RCC 7860 (cell line): ENCODE measurements around the gene PANK4.

ENCODE experiments used
- DNase-seq: peaks from one replicate; pipeline ENCODE4 v3.0.0-alpha.2; 2015; ENCODE audit warnings: low spot score
- FAIRE-seq: peaks from 2 replicates; lab custom pipeline; 2012; peaks lifted over from hg19 to GRCh38; lab: Jason Lieb, UNC

PANK4 gene

DNA sequence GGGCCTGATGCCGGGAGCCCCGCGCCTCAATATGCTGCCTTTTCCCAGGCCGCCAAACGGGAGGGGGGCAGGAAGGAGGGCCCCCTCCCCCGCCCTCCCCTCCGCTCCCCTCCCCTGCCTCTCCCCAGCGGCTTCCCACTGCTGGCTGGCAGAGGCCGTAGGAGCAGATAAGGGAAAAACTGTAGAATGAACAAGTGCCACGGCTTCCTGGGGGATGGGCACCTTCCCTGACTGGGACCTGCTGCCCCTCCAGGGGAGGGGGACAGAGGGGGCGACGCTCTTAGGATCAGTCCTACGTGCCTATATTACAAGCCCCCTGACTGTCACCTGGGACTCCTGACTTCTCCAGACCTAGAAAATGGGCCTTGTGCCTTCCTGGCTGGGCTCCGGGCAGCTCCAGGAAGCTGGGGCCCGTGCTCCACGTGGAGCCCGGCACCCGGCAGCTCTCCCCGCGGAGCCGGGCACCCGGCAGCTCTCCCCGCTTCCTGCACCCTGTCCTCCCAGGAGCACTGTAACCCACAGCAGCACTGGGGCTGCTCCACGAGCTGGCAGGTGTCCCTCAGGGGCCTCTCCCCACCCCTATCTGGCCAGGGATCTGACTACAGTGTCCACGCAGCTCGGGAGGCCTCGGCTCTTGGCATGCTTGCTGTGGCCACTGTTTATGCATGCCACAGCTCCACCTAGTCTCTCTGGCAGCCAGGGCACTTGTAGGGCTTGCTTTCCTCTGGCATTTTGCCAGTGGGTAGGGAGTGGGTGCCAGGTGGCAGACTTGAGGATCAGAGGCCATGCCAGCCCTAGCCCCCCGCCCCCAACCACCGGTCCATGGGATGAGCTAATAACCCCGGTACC, 4.3 kb upstream of the PANK4 start:
- FAIRE-seq (no peak), DNase-seq (no peak)

DNA sequence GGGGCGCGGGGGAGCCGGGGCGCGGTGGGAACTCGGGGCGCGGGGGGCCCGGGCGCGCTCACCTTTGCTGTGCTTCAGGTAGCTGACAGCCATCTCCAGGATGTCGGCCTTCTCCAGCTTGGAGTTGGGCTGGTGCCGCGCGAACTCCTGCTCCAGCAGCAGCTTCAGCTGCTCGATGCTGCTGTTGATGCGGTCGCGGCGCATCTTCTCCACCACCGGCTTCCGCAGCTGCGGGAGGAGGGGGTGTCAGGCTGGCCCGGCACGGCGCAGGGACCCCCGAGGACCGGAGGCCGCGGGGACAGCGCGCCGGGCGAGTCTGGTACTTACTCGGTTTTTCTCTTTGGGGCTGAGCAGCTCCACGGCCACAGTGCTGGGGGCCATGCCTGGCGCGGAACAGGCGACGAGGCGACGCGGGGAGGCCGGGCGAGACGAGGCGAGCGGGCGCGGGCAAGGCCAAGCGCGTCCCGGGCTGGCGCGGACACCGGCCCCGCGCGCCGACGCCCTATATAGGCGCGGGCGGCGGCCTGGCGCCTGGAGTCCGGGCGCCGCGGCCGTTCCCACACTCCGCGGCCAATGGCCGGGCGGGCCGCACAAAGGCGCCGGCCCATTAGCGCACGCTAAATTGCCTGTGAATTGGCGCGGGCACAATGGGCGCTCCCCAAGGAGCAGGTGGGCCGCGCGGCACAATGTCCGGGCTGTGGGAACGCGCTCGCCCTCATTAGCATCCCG, 3.6 kb upstream of the PANK4 start, which contains the start of gene HES5:
TSS of gene HES5 (minus strand) at position 480 of the 729 bp plus-strand sequence. CDS start at position 381, 99 bp downstream.
- no peak for DNase-seq
- FAIRE-seq, result no peak

DNA sequence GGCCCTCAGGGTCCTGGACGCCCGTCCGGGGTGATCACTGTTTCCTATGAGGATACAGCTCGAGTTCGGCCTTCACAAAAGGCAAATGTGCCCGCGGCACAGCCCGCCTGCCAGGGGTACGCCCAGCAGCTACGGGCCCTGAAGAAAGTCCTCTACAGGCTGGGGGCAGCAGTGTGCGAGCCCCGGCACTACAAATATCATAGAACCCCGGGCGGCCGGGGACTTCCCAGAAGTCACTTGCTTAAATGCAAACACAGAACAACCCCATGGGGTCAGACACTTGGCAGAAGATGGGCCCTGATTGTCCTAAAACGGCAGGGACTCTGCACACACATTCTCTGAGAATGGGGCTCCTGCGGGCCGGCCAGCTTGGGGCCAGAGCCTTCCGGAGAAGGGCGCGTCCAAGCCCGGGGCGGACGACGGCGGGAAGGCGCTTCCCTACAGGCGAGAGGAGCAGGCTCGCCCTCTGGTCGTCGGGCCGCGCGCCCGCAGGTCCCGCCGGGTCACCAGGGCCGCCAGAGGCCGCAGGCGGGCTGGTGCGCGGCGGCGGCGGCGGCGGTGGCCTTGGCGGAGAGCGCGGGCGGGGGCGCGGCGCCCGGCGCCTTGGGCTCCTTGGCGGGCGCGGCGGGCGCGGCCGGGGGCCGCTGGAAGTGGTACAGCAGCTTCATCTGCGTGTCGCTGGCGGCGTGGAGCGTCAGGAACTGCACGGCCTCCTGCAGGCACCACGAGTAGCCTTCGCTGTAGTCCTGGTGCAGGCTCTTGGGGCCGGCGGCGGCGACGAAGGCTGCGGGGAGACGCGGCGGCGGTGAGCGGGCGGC, 2.8 kb upstream of the PANK4 start:
- DNase-seq, result no peak
- no peak for FAIRE-seq

DNA sequence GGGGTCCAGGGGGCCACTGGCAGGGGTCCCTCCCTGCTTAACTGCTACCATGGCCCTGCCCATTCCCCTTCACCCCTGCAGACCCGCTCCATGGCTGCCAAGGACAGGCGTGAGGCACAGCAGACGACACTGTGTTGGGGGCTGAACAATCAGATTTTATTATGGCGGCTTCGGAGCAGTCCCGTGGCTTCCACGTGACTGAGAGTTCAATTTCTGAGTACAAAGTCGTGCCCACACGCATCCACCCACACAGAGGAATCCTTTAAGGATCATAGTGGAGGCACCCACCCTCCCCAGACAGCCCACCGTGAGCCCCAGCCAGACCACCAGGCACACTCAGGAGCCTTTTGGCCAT, 2.2 kb upstream of the PANK4 start:
- FAIRE-seq, result no peak
- DNase-seq, result no peak

DNA sequence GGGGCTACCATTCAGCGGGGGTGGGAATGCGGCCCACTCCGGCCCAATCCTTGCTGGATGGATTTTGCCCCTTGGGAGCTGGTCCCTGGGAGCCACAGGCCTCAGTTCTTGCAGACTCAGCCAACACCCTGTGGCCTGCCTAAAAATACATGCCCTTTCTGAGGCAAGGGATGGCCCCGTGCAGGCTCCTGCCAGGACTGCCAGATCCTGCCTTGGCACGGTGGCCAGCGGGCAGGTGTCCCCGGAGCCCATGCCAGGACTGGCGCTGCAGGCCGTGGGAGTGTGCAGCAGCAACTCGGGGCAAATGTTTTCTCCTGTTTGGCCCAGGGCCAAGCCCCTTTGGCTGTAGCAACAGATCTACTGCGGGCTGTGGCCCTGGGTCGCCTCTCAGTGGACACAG, 1.6 kb upstream of the PANK4 start:
- FAIRE-seq, result no peak
- no peak for DNase-seq

DNA sequence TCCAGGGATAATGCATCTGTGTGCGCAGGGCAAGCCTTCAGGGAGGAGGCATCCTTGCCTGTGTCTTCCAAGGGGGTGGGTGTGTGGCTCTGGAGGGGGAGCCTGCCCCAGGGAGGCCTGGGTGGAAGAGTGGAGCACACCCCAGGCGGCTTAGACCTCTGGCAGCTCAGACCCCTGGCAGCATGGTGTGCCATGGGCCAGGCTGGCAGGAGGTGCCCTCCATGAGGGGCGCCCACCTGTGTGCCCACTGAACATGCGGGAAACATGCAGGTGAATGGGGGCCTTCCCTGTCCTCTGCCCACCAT, 1.1 kb upstream of the PANK4 start:
- DNase-seq (no peak), FAIRE-seq (no peak)

DNA sequence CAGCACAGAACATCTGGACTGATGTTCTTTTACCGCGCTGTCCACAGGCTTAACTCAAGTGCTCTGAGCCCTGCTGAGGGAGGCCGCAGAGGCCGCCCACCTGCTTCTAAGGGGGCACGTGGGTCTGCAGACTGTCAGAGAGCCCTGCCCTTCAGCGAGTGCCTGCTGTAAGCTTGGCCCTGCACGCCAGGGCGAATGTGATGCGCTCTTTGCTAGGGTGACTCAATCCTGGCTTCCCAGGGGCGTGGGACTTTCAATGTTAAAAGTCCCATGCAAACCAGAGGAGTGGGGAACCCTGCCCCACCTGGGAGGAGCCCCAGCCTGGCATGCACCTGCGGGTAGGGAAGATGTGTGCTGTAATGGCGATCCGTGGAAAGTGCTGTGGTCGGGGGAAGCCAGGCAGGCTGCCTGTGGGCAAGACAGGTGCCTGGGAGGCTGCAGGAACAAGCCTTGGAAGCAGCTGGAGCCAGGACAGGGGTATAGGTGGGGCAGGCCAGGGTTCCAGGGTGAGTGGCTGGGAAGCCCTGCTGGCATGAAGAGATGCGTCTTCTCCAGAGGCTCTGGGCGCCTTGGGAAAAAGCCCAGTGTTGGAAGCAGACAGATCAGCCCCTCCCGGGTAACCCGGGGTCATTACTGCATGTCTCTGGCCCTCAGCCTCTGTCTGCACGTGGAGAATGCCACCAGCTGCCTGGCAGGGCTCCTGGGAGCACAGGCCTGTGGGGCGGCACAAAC, 594 bp upstream of the PANK4 start:
- DNase-seq (peak; percentile 13), FAIRE-seq (no peak)

DNA sequence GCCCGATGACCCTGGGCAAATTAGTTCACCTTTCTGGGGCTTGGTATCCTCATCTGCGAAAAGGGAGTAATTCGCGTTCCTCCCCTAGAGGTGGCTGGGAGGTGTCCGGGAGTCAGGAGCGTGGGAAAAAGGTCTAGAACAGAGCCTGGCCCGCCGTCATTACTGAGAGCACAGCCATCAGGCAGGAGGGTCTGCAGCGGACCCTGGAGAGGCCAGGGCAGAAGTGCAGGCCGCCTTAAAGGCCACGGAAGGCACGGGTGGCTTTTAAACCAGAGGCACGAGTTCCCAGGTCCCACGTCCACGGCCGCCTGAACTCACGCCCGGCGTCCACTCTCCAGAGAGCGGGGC, 850 bp downstream of the PANK4 start:
- DNase-seq (no peak), FAIRE-seq (no peak)

DNA sequence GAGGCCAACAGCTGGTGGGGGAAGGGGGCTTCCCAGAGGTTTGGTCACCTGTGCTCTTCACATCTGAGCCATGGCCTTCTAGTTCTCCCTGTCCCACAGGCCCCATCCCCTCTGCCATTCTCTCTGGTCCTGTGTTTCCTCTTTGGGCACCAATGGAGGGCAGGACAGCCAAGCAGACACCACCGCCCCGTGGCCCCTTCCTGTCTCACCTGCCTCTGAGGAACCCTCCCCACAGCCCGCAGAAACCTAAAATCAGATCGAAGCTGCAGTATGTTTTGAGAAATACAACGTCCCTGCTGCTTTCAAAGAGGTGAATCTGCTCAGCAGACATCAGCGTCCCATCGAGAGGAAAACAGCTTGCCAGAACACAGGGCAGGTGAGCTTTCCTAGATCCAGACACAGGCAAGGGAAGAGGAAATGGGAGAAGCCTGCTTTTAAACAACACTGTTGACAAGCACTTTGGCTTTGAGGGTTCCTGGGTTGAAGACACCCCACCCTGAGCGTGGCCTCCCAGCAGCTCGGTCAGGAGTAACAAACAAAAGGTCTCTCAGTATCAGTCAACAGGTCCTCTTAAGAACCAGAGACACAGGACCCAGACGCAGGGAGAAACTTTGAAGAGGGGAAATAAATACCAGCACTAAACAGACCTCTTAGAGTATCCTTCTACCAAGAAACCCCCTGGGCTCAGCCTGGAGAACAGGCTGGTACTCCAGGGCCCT, 2.3 kb downstream of the PANK4 start:
- no peak for DNase-seq
- no peak for FAIRE-seq

DNA sequence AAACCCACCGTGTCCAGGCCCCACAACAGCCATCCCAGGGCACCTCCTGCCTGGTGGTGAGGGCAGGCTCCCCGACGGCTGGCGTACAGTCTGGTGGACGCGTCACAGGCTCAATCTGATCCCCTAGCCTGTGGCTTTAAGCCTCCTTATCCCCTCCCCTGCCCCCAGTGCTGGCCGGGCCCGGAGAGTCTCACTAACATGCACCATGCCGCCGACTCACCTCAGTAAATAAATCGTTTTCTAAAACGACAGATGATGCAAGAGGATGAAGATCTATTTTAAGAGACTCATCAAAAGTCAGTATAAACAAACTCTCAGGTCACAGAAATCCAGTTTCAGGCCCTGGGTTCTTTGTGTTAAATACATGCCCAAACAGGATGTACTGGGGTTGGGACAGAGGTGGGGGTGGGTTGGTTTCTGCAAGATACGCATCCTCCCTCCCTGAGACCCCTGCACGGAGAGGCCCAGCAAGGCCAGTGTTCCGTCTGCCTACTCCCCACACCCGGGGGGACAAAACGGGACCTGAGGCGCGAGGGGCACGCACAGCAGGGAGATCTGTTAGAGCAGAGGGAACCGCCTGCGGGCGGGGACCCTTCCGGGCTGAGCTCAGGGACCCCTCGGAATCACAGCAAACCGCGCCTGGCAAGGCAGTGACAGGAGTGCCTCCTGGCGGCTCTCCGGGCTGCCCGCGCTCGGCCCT, 3.1 kb downstream of the PANK4 start:
- DNase-seq (no peak), FAIRE-seq (no peak)

DNA sequence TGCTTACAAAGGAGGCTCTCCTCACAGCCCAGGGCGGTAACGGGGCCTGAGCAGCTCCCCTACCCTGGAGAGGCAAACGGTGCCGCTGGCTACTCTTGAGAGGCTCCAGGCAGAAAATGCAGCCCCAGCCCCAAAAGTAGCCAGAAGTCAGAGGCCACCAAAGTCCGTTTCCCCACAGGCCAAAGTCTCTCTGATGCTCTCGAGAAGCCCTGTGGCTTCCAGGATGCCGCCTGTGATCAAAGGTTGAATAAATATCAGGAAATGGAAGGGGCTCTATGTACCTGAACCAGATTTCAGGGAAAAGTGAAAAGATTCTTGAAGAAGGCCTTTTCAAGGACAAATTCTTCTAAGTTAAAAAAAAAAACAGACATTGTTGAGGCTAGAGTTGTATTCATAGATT, 4.2 kb downstream of the PANK4 start:
- FAIRE-seq (no peak), DNase-seq (no peak)

DNA sequence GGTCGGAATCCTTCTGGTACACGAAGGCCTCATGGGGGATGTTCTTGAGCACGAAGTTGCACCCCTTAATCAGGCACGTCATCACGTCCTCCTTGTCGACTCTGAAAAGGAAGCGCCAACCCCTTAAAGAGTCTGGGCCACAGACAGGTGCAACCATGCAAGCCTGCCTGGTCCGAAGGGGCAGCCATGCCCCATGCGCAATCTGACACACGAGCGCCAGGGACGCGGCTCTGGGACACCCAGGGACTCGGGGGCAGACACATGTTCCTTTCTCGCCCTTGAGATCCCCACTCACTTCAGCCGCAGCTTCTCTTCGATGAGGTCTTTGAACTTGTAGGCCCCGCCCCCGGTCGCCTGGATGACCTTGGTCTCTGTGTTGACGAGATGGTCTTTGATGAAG, 5.6 kb downstream of the PANK4 start:
- no peak for FAIRE-seq

DNA sequence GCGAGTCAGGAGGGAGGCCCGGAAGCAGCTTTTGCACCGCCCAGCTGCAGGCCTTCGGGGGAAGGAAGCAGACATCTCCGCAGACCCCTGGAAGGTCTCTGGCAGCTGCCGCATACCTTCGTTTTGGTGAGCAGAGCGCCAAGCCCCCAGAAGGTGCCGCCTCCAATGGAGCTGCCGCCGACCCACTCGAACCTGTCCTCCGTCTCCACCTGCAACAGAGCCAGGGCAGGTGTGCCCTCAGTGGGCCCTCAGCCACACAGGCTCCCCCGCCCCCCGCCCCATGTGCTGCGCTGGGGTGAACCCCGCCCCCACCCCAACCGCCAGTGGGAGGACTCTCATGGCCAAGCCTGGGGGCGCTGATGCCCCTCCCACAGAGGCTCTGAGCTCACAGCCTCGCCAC, 6.2 kb downstream of the PANK4 start:
- no peak for FAIRE-seq
- no peak for DNase-seq

More for the DNA sequence above, 5.6 kb downstream of the PANK4 start:
- no peak for DNase-seq

DNA sequence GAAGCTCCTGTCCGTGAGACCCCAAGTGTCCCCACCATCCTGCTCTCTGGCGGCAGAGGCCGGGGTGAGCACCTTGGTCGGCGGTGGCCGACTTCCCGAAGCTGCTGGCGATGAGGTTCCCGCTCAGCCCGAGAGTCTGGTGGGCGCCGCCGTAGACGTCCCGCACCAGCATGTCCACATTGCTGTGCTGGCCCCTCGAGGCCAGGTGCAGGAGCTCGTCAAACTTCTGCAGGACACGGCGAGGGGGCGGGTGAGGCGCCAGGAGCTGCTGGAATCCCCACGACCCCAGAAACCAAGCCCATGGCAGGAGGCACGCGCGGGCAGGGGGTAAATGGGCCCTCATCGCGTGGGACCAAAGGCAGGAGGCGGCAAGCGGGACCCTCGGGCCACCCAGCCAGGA, 6.7 kb downstream of the PANK4 start:
- no peak for FAIRE-seq
- no peak for DNase-seq

DNA sequence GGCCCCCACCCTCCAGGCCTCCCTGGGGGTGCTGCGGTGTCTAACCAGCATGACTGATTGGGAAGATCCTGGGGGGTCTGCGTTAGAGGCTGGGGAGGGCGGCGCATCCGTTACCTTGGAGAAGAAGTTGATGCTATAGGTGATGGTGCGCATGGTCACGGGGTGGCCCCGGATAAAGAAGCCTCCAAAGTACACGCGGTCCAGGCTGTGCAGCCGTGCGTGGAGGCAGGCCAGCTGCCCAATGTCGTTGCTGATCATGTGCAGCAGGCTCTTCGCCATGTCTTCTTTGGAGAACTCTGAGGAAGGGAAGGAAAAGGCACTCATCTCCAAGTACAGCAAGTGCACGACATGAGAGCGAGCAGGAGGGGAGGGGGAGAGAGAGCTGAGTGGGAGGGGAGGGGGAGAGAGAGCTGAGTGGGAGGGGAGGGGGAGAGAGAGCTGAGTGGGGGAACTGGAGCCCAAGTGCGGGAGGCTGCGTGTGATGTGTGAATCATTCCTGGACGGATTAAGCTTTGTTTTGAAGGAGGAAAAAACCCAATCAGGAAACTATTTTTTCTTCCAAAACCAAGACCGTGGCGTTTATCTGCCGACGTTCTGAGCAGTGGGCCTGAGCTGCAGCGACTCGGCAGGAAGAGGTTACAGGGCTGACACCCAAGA, 7.2 kb downstream of the PANK4 start:
- no peak for FAIRE-seq
- DNase-seq, result no peak

DNA sequence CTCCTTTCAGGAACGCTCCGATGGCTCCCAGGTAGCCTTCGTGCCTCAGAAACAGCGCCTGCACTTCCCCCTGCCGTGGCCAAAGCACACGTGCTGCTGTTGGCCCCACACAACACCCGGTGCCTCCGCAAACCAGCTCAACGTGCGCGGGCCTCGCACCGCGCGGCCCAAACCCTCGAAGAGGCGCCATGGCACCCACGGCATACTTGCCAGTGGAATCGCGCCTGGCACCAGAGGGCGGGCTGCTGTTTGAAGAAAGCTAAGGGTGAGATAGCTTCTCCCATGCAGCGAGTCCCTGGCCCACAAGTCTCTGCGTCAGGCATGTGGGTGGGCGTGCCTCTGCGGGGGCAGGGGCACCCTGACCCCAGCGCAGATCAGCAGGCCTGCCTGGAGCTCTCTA, 7.9 kb downstream of the PANK4 start:
- DNase-seq (no peak), FAIRE-seq (no peak)

DNA sequence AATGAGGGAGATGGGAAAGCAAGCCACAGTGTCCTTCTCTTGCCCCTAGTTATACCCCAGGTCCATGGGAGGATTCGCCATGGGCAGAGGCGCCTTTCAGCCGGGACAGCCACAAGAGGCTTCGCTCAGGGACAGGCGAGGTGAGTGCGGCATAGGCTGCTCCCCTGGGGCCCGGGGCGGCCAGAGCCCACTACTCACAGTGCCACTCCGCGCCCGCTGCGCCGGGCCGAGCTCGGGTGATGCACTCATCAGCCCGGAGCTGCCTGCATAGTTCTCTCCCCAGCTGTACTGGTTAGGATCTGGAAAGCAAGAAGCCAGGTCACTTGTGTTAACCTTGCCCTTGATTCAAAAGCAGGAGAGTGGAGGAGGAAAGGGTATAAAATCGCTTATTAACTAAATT, 8.4 kb downstream of the PANK4 start:
- no peak for FAIRE-seq
- no peak for DNase-seq

DNA sequence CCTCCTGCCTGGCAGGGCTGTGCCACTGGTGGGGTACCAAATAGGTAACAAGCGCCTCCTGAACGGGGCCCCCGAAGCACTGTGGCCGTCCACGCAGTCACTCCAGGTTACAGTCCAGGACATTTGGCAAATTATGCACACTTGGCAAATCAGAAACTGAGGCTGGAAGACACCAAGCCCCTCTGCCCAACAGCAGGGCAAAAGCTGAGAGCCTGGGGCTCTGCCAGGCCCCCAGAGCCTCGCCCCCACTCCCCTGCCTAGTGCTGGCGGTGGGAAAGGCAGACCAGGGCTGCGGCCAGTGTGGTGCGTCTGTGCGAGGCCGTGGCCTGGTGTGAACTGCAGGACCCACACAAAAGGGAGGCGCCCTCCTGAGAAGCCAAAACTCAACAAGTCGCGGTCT, 9.4 kb downstream of the PANK4 start:
- DNase-seq (no peak), FAIRE-seq (no peak)

DNA sequence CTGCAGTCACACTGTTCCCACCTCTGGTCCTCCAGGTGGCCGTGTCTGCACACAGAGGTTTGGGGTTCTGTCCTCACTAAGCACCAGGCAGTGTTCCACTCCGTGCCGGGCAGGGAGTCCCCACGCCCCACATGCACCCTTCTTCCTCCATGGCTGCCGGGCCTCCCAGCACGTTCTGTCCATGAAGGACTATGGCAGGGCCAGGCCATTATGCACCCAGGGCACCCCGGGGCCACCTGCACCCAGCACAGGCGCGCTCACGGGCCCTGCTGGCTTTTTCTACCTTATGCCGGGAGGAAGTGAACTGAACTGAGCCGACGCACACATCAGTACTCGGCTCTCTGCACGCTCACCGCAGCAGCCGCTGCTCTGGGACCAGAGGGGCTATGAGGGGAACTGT, 10.3 kb downstream of the PANK4 start:
- FAIRE-seq, result no peak
- no peak for DNase-seq

DNA sequence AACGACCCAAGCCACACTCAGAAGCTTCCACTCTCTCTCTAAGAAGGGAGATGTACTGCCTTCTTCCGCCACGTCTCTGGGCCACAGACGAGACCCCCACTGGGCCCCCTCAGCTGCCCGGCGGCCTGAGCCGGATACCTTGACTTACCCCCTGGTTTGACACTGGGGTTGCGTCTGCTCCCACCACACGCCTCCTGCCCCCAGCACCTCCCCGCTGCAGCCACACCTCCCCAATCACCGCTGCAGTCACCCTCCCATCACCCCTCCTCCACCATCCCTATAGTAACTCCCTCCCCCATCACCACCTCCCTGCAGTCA, 10.7 kb downstream of the PANK4 start:
- FAIRE-seq (no peak), DNase-seq (no peak)
